ENCODE measurements around the gene ATRNL1.
"Not testable (repeated sequence)": the region's sequence is repeated elsewhere in the genome, so short reads cannot be mapped to it uniquely, and the experiment has no call there.

ATRNL1 gene

GRCh38 chr10:115092555-115093285 lies 445 bp upstream of the ATRNL1 start:
- DNase-seq (ENCODE audit: low spot score), result peak; percentile 40

- no peak for DNase-seq (ENCODE audit: low spot score)
These were observed 727 bp downstream of the ATRNL1 start for GRCh38 chr10:115093776-115094408.

GRCh38 chr10:115094416-115095140 lies 1.4 kb downstream of the ATRNL1 start:
- DNase-seq (ENCODE audit: low spot score), result no peak

GRCh38 chr10:115095758-115096157 lies 2.6 kb downstream of the ATRNL1 start:
- DNase-seq (ENCODE audit: low spot score), result no peak

- DNase-seq (ENCODE audit: low spot score), result no peak
These were observed 10.5 kb downstream of the ATRNL1 start for GRCh38 chr10:115103700-115104099.

- not testable (repeated sequence) for DNase-seq (ENCODE audit: low spot score)
These were observed 12.2 kb downstream of the ATRNL1 start for GRCh38 chr10:115105411-115105810.

GRCh38 chr10:115107830-115108229 lies 14.7 kb downstream of the ATRNL1 start:
- no peak for DNase-seq (ENCODE audit: low spot score)

GRCh38 chr10:115117301-115117700 lies 24.1 kb downstream of the ATRNL1 start:
- no peak for DNase-seq (ENCODE audit: low spot score)

- peak; percentile 5 for DNase-seq (ENCODE audit: low spot score)
These were observed 25.2 kb downstream of the ATRNL1 start for GRCh38 chr10:115118346-115118745.

- DNase-seq (ENCODE audit: low spot score), result no peak
These were observed 32.3 kb downstream of the ATRNL1 start for GRCh38 chr10:115125505-115125904.

GRCh38 chr10:115129752-115130151 lies 36.6 kb downstream of the ATRNL1 start:
- DNase-seq (ENCODE audit: low spot score), result peak; percentile 49

- DNase-seq (ENCODE audit: low spot score), result no peak
These were observed 43.5 kb downstream of the ATRNL1 start for GRCh38 chr10:115136616-115137015.

GRCh38 chr10:115141254-115141653 lies 48.1 kb downstream of the ATRNL1 start:
- peak; percentile 22 for DNase-seq (ENCODE audit: low spot score)

- DNase-seq (ENCODE audit: low spot score), result no peak
These were observed 64.2 kb downstream of the ATRNL1 start for GRCh38 chr10:115157357-115157756.

- no peak for DNase-seq (ENCODE audit: low spot score)
These were observed 70.0 kb downstream of the ATRNL1 start for GRCh38 chr10:115163129-115163528.

GRCh38 chr10:115164220-115164619 lies 71.1 kb downstream of the ATRNL1 start:
- DNase-seq (ENCODE audit: low spot score), result no peak

GRCh38 chr10:115167751-115168150 lies 74.6 kb downstream of the ATRNL1 start:
- no peak for DNase-seq (ENCODE audit: low spot score)

- peak; percentile 24 for DNase-seq (ENCODE audit: low spot score)
These were observed 78.3 kb downstream of the ATRNL1 start for GRCh38 chr10:115171392-115171960.

GRCh38 chr10:115173915-115174443 lies 80.8 kb downstream of the ATRNL1 start:
- DNase-seq (ENCODE audit: low spot score), result no peak

- DNase-seq (ENCODE audit: low spot score), result not testable (repeated sequence)
These were observed 114.1 kb downstream of the ATRNL1 start for GRCh38 chr10:115207276-115207675.

GRCh38 chr10:115209133-115209532 lies 116.0 kb downstream of the ATRNL1 start:
- DNase-seq (ENCODE audit: low spot score), result no peak

- DNase-seq (ENCODE audit: low spot score), result no peak
These were observed 121.7 kb downstream of the ATRNL1 start for GRCh38 chr10:115214829-115215228.
